Keratinocyte (primary cell): ENCODE results near the gene SIPA1L2. TPM values are rescaled to one million over a fixed set of nuclear protein-coding genes. Genes with fewer than 3 reads are reported as not detected.
A peak's percentile ranks its signal among the peaks of the same experiment; 100 is the strongest.

Experiments used
- DNase-seq: peaks from one replicate; pipeline ENCODE4 v3.0.0-alpha.2; 2011; ENCODE audit warnings: low read depth, missing footprints, low spot score
- FAIRE-seq: peaks from 2 replicates; lab custom pipeline; 2011; peaks lifted over from hg19 to GRCh38; lab: Jason Lieb, UNC
- H2AFZ ChIP-seq: 2 replicates; pipeline ENCODE4 v1.6.0; 2012; ENCODE audit warnings: low read length, control low read depth, inconsistent platforms; ENCODE audit not compliant: control insufficient read depth
- H3K27ac ChIP-seq: 2 replicates; pipeline ENCODE4 v1.5.1; 2011; ENCODE audit warnings: low read length; ENCODE audit not compliant: control insufficient read depth, insufficient read depth
- H3K27me3 ChIP-seq: 3 replicates; pipeline ENCODE4 v1.6.0; 2011; ENCODE audit warnings: low read length; ENCODE audit not compliant: control insufficient read depth, insufficient read depth; ENCODE audit errors: extremely low read depth
- H3K36me3 ChIP-seq, 2 experiments: 2 replicates in 1 of 2; 3 replicates in 1 of 2; pipeline ENCODE4 v1.5.1; 2011; ENCODE audit warnings: low read length in 2 of 2, mild to moderate bottlenecking in 1 of 2; ENCODE audit not compliant: control insufficient read depth in 2 of 2, insufficient read depth in 2 of 2; ENCODE audit errors: extremely low read depth in 1 of 2
- H3K4me1 ChIP-seq: 3 replicates; pipeline ENCODE4 v1.5.1; 2011; ENCODE audit warnings: low read length; ENCODE audit not compliant: control insufficient read depth, insufficient read depth; ENCODE audit errors: extremely low read depth
- H3K4me2 ChIP-seq: 3 replicates; pipeline ENCODE4 v1.6.0; 2011; ENCODE audit warnings: low read depth, low read length; ENCODE audit not compliant: control insufficient read depth, insufficient read depth; ENCODE audit errors: extremely low read depth
- H3K4me3 ChIP-seq, 3 experiments: fragments of 200-600 bp in 1 of 3; sonication (generic) in 1 of 3; 2 replicates in 2 of 3; 3 replicates in 1 of 3; pipeline ENCODE4 v1.5.1; 2011 to 2016; ENCODE audit warnings: low read length in 3 of 3, mild to moderate bottlenecking in 3 of 3, control low read depth in 2 of 3, inconsistent platforms in 1 of 3, low read depth in 1 of 3, mixed read lengths in 1 of 3, mixed run types in 1 of 3, moderate library complexity in 1 of 3; ENCODE audit not compliant: control insufficient read depth in 2 of 3, insufficient read depth in 2 of 3; ENCODE audit errors: extremely low read depth in 1 of 3
- H3K79me2 ChIP-seq: 2 replicates; pipeline ENCODE4 v1.6.0; 2012; ENCODE audit warnings: low read length; ENCODE audit not compliant: control insufficient read depth, insufficient read depth
- H3K9ac ChIP-seq: 3 replicates; pipeline ENCODE4 v1.6.0; 2011; ENCODE audit warnings: low read length; ENCODE audit not compliant: control insufficient read depth, insufficient read depth; ENCODE audit errors: extremely low read depth
- H3K9me1 ChIP-seq: 3 replicates; pipeline ENCODE4 v1.6.0; 2011; ENCODE audit warnings: low read length; ENCODE audit not compliant: control insufficient read depth, insufficient read depth; ENCODE audit errors: extremely low read depth
- H3K9me3 ChIP-seq: 2 replicates; pipeline ENCODE4 v1.5.1; 2012; ENCODE audit warnings: low read depth, low read length; ENCODE audit not compliant: control insufficient read depth
- H4K20me1 ChIP-seq: 3 replicates; pipeline ENCODE4 v1.6.0; 2011; ENCODE audit warnings: low read length; ENCODE audit not compliant: control insufficient read depth, insufficient read depth; ENCODE audit errors: extremely low read depth
- CTCF ChIP-seq, 3 experiments: IDR thresholded peaks in 1 of 3; conservative IDR thresholded peaks in 1 of 3; optimal IDR thresholded peaks in 1 of 3; 2 replicates in 2 of 3; 3 replicates in 1 of 3; pipeline versions ENCODE3 to v1.5.1; 2011; ENCODE audit warnings: low read length in 3 of 3, mild to moderate bottlenecking in 3 of 3, moderate library complexity in 2 of 3, control low read depth in 1 of 3, inconsistent platforms in 1 of 3; ENCODE audit not compliant: insufficient read depth in 2 of 3; ENCODE audit errors: extremely low read depth in 1 of 3
- EZH2 ChIP-seq: IDR thresholded peaks from one replicate; pipeline ENCODE4 v1.6.1; 2012; ENCODE audit warnings: inconsistent platforms, mild to moderate bottlenecking, low read length, moderate library complexity
- dilution Hi-C: fragments of 300-500 bp; cut with MboI; formaldehyde crosslinking; loops from one replicate; pipeline ENCODE4 v1.7.0; 2020; ENCODE audit warnings: low sequenced_read_pairs; ENCODE audit not compliant: extremely low pct_ligation_motif_present
- polyA minus RNA-seq, 3 experiments: library from RNA; depleted of rRNA, polyadenylated mRNA; stranded (reverse); fragments of >200 nt; gene quantifications; 1 replicate in 1 of 3; 2 replicates in 1 of 3; 3 replicates in 1 of 3; pipeline ENCODE4 v1.2.3, GENCODE V29; 2011
- polyA plus RNA-seq, 5 experiments: library from polyadenylated mRNA; depleted of rRNA in 3 of 5; stranded (reverse) in 3 of 5; stranded (forward) in 1 of 5; unstranded in 1 of 5; fragments of >200 nt; gene quantifications; 1 replicate in 1 of 5; 2 replicates in 3 of 5; 3 replicates in 1 of 5; pipeline versions ENCODE4 v1.2.1 to v1.2.3, GENCODE V29; 2011 to 2012; ENCODE audit warnings: missing spikeins in 2 of 5, low read depth in 1 of 5, low replicate concordance in 1 of 5

SIPA1L2 gene
- polyA plus RNA-seq (1.7 to 3.1 TPM (median 2.1 TPM) in 3 replicates), polyA minus RNA-seq (1.8 to 7.2 TPM (median 3.5 TPM) in 3 replicates)
- 7.3 TPM for polyA plus RNA-seq (2011; ENCODE audit: low read depth)
- polyA plus RNA-seq (2011; cell fraction: cytosol; rRNA removed): 1.3 and 1.8 TPM in 2 replicates
- polyA plus RNA-seq (2011; cell fraction: nucleus; rRNA removed): 9.6 and 12.1 TPM in 2 replicates
- polyA plus RNA-seq (2012; ENCODE audit: low replicate concordance): 1.1 and 4.5 TPM in 2 replicates
- polyA minus RNA-seq (2011; cell fraction: cytosol; rRNA and poly(A)+ RNA removed): 2.1 TPM
- polyA minus RNA-seq (2011; cell fraction: nucleus; rRNA and poly(A)+ RNA removed): 6.5 and 7.5 TPM in 2 replicates

- dilution Hi-C loops: no loop called here
- TF ChIP-seq EZH2 (no peak), CTCF (optimal IDR thresholded peaks at IDR 0.05 in 1 of 3, IDR thresholded peaks at IDR 0.05 in 1 of 3, conservative IDR thresholded peaks at IDR 0.05 in 1 of 3; ENCODE audit: extremely low read depth in 1 of 3, insufficient read depth in 2 of 3, low read length in 3 of 3) (peak; percentile 53 to 84 (median 74))
- H3K4me1 ChIP-seq: peaks cover 9% of the 10 kb centered on the region
- FAIRE-seq: peak; percentile 23
- H3K27me3 ChIP-seq: no peaks in the 10 kb centered on the region
- H3K36me3 ChIP-seq: no peaks in the 10 kb centered on the region
- H2AFZ ChIP-seq: peak within 1 kb of the TSS; percentile 89
- no peaks in the 10 kb centered on the region for H3K9me3 ChIP-seq
- H3K27ac ChIP-seq: peak within 1 kb of the TSS; percentile 20
- peak within 1 kb of the TSS; percentile 90 for H3K4me2 ChIP-seq
- no peaks in the 10 kb centered on the region for H3K9me1 ChIP-seq
- peak within 1 kb of the TSS; percentile 61 to 79 (median 73) for H3K4me3 ChIP-seq
- H3K79me2 ChIP-seq: no peaks in the 10 kb centered on the region
- peak within 1 kb of the TSS; percentile 63 for H3K9ac ChIP-seq
- DNase-seq: no peak
- no peaks in the 10 kb centered on the region for H4K20me1 ChIP-seq
Measured at GRCh38 chr1:232630047-232630893, at the start of gene SIPA1L2. Gene SIPA1L2, minus strand, starts transcription at chr1:232630133. Its CDS starts 114,794 bp downstream, at chr1:232515339.

- FAIRE-seq: peak; percentile 65
- Histone ChIP-seq H3K27ac (no peak overlapping the region), H3K4me2 (no peak overlapping the region)
Measured at GRCh38 chr1:232678185-232678886, 48.4 kb upstream of the SIPA1L2 start.

More at GRCh38 chr1:232678185-232678886, 48.4 kb upstream of the SIPA1L2 start:
- peak; percentile 4 for DNase-seq
- Histone ChIP-seq H3K4me3 (no peak overlapping the region), H3K36me3 (no peaks in the 10 kb centered on the region), H3K4me1 (no peaks in the 10 kb centered on the region), H3K9me3 (no peaks in the 10 kb centered on the region), H3K79me2 (no peaks in the 10 kb centered on the region), H3K9ac (no peak overlapping the region), H3K9me1 (no peaks in the 10 kb centered on the region), H3K27me3 (no peaks in the 10 kb centered on the region), H4K20me1 (no peaks in the 10 kb centered on the region), H2AFZ (no peak overlapping the region)
- dilution Hi-C loops: no loop called here
- TF ChIP-seq CTCF (optimal IDR thresholded peaks at IDR 0.05 in 1 of 3, IDR thresholded peaks at IDR 0.05 in 1 of 3, conservative IDR thresholded peaks at IDR 0.05 in 1 of 3; ENCODE audit: extremely low read depth in 1 of 3, insufficient read depth in 2 of 3, low read length in 3 of 3) (no peak), EZH2 (no peak)
